H9 (cell line): ENCODE measurements around the gene EID1. TPM values are rescaled to one million over a fixed set of nuclear protein-coding genes. Genes with fewer than 3 reads are reported as not detected.

Experiments
- DNase-seq: peaks from one replicate; pipeline ENCODE4 v3.0.0-alpha.2; 2017
- H2AFZ ChIP-seq: one replicate; pipeline ENCODE4 v1.6.1; 2013; ENCODE audit warnings: mild to moderate bottlenecking, low read length, control low read depth, moderate library complexity
- H2AK5ac ChIP-seq: 2 replicates; pipeline ENCODE4 v1.6.1; 2013; ENCODE audit warnings: low read length, control low read depth, mixed read lengths; ENCODE audit not compliant: insufficient read length
- H2BK120ac ChIP-seq: one replicate; pipeline ENCODE4 v1.6.1; 2013; ENCODE audit warnings: low read depth, mild to moderate bottlenecking, low read length, control low read depth, inconsistent platforms; ENCODE audit not compliant: poor library complexity, severe bottlenecking
- H2BK12ac ChIP-seq: 2 replicates; pipeline ENCODE4 v1.6.1; 2013; ENCODE audit warnings: low read length, control low read depth, mixed read lengths, low read depth; ENCODE audit not compliant: insufficient read length
- H2BK15ac ChIP-seq: 2 replicates; pipeline ENCODE4 v1.6.1; 2013; ENCODE audit warnings: low read depth, low read length, control low read depth
- H2BK20ac ChIP-seq: one replicate; pipeline ENCODE4 v1.6.1; 2013; ENCODE audit warnings: low read depth, mild to moderate bottlenecking, low read length, control low read depth, inconsistent platforms; ENCODE audit not compliant: poor library complexity, severe bottlenecking
- H2BK5ac ChIP-seq: 2 replicates; pipeline ENCODE4 v1.6.1; 2013; ENCODE audit warnings: low read length, control low read depth, mixed read lengths; ENCODE audit not compliant: insufficient read length
- H3K14ac ChIP-seq: 2 replicates; pipeline ENCODE4 v1.6.1; 2013; ENCODE audit warnings: low read length, control low read depth; ENCODE audit not compliant: insufficient read depth
- H3K18ac ChIP-seq: 2 replicates; pipeline ENCODE4 v1.6.1; 2013; ENCODE audit warnings: low read depth, mild to moderate bottlenecking, mixed read lengths, low read length, control low read depth; ENCODE audit not compliant: insufficient read length
- H3K23ac ChIP-seq: 2 replicates; pipeline ENCODE4 v1.6.1; 2013; ENCODE audit warnings: low read length, control low read depth, mixed read lengths, low read depth; ENCODE audit not compliant: insufficient read length
- H3K23me2 ChIP-seq: 2 replicates; pipeline ENCODE4 v1.6.1; 2013; ENCODE audit warnings: low read depth, mild to moderate bottlenecking, mixed read lengths, low read length, control low read depth; ENCODE audit not compliant: insufficient read length, poor library complexity, severe bottlenecking
- H3K27ac ChIP-seq: 2 replicates; pipeline ENCODE4 v1.5.1; 2013; ENCODE audit warnings: low read length, control low read depth, mixed read lengths, low read depth; ENCODE audit not compliant: insufficient read length
- H3K27me3 ChIP-seq: 2 replicates; pipeline ENCODE4 v1.6.1; 2013; ENCODE audit warnings: low read length, control low read depth, inconsistent platforms; ENCODE audit not compliant: insufficient read depth
- H3K4ac ChIP-seq: 2 replicates; pipeline ENCODE4 v1.6.1; 2013; ENCODE audit warnings: low read depth, mild to moderate bottlenecking, control low read depth, inconsistent platforms, low read length, moderate library complexity
- H3K4me1 ChIP-seq: 2 replicates; pipeline ENCODE4 v1.6.1; 2013; ENCODE audit warnings: low read length, control low read depth, inconsistent platforms; ENCODE audit not compliant: insufficient read depth
- H3K4me2 ChIP-seq: 2 replicates; pipeline ENCODE4 v1.6.1; 2013; ENCODE audit warnings: low read length, control low read depth, mixed read lengths; ENCODE audit not compliant: insufficient read length, insufficient read depth
- H3K56ac ChIP-seq: 2 replicates; pipeline ENCODE4 v1.6.1; 2013; ENCODE audit warnings: low read depth, mild to moderate bottlenecking, mixed read lengths, low read length, control low read depth; ENCODE audit not compliant: insufficient read length
- H3K79me1 ChIP-seq: 2 replicates; pipeline ENCODE4 v1.6.1; 2013; ENCODE audit warnings: low read depth, mild to moderate bottlenecking, moderate library complexity, low read length, control low read depth, inconsistent platforms; ENCODE audit not compliant: insufficient read depth, poor library complexity, severe bottlenecking
- H3K79me2 ChIP-seq: 2 replicates; pipeline ENCODE4 v1.6.1; 2013; ENCODE audit warnings: low read length, control low read depth, inconsistent platforms; ENCODE audit not compliant: insufficient read depth
- H3K9ac ChIP-seq: 2 replicates; pipeline ENCODE4 v1.6.1; 2013; ENCODE audit warnings: low read length, control low read depth, mixed read lengths; ENCODE audit not compliant: insufficient read length; ENCODE audit errors: extremely low read depth
- H3K9me3 ChIP-seq: one replicate; pipeline ENCODE4 v1.6.1; 2013; ENCODE audit warnings: low read depth, low read length, inconsistent platforms; ENCODE audit not compliant: control insufficient read depth
- H3T11ph ChIP-seq: one replicate; pipeline ENCODE4 v1.6.1; 2013; ENCODE audit warnings: mild to moderate bottlenecking, low read length, control low read depth, inconsistent platforms
- H4K20me1 ChIP-seq: one replicate; pipeline ENCODE4 v1.6.1; 2013; ENCODE audit not compliant: control insufficient read depth, insufficient read length, insufficient read depth
- H4K5ac ChIP-seq: 2 replicates; pipeline ENCODE4 v1.6.1; 2013; ENCODE audit warnings: low read depth, mild to moderate bottlenecking, mixed read lengths, low read length, control low read depth; ENCODE audit not compliant: insufficient read length
- H4K8ac ChIP-seq: replicated peaks from 2 replicates; pipeline ENCODE4 v1.6.1; 2013; ENCODE audit warnings: low read length, control low read depth, mixed read lengths, low read depth; ENCODE audit not compliant: insufficient read length
- H4K91ac ChIP-seq: 2 replicates; pipeline ENCODE4 v1.6.1; 2013; ENCODE audit warnings: low read depth, mild to moderate bottlenecking, moderate library complexity, mixed read lengths, low read length, control low read depth; ENCODE audit not compliant: insufficient read length
- H3K27ac Mint-ChIP-seq, 3 experiments: 2 replicates in 2 of 3; 3 replicates in 1 of 3; pipeline ENCODE4 v1.8.0; 2020 to 2021; ENCODE audit warnings: mixed read lengths in 3 of 3, mild to moderate bottlenecking in 1 of 3, moderate library complexity in 1 of 3
- H3K27me3 Mint-ChIP-seq: 2 replicates; pipeline ENCODE4 v1.8.0; 2021; ENCODE audit warnings: low read depth, mild to moderate bottlenecking, moderate library complexity, mixed read lengths
- H3K36me3 Mint-ChIP-seq, 3 experiments: 2 replicates in 2 of 3; 3 replicates in 1 of 3; pipeline ENCODE4 v1.8.0; 2020 to 2021; ENCODE audit warnings: low read depth in 3 of 3, mixed read lengths in 3 of 3; ENCODE audit not compliant: insufficient read depth in 1 of 3
- H3K4me1 Mint-ChIP-seq, 2 experiments: 2 replicates each; pipeline ENCODE4 v1.8.0; 2020; ENCODE audit warnings: mixed read lengths in 2 of 2
- H3K4me3 Mint-ChIP-seq, 2 experiments: 2 replicates in 1 of 2; 3 replicates in 1 of 2; pipeline ENCODE4 v1.8.0; 2020 to 2021; ENCODE audit warnings: mild to moderate bottlenecking in 2 of 2, mixed read lengths in 2 of 2, moderate library complexity in 1 of 2
- H3K9me3 Mint-ChIP-seq, 2 experiments: 2 replicates in 1 of 2; 3 replicates in 1 of 2; pipeline ENCODE4 v1.8.0; 2020; ENCODE audit warnings: mild to moderate bottlenecking in 2 of 2, mixed read lengths in 2 of 2, moderate library complexity in 1 of 2
- CTCF ChIP-seq: fragments of 200-600 bp; sonication (generic); conservative IDR thresholded peaks from 3 replicates; pipeline ENCODE4 v1.8.0; 2021; ENCODE audit warnings: antibody characterized with exemption, mild to moderate bottlenecking
- WGBS: extraction: QIAGEN DNeasy Blood & Tissue Kit; methylation state at CpG from one replicate; pipeline ENCODE4 v1.1.7; 2013; ENCODE audit warnings: missing lambda C conversion rate, low lambda C conversion rate, mixed read lengths; ENCODE audit not compliant: insufficient read length; ENCODE audit errors: extremely low coverage; 5-methylcytosine and 5-hydroxymethylcytosine counted together
- total RNA-seq: library from RNA; stranded (reverse); gene quantifications from 2 replicates; pipeline ENCODE4 v1.2.1, GENCODE V29; 2021

Gene EID1
- total RNA-seq, 1 experiment from 2014 or later, result 113 TPM

GRCh38 chr15:48929661-48930060, 51.7 kb downstream of the EID1 start:
- DNase-seq, result no peak
- Histone ChIP-seq H3K23me2 (no peaks in the 10 kb centered on the region), H3K18ac (no peak overlapping the region), H4K20me1 (no peaks in the 10 kb centered on the region), H2BK120ac (no peak overlapping the region), H3K14ac (no peak overlapping the region; the same call in 1 of the 2 replicates), H3K4ac (no peak overlapping the region), H2BK12ac (no peak overlapping the region), H2AK5ac (no peak overlapping the region), H2BK5ac (no peak overlapping the region), H3K56ac (no peak overlapping the region), H4K91ac (no peak overlapping the region), H4K5ac (no peak overlapping the region), H2AFZ (no peak overlapping the region), H2BK15ac (no peak overlapping the region), H3K9me3 (no peaks in the 10 kb centered on the region), H3K79me1 (no peaks in the 10 kb centered on the region), H4K8ac (no peak overlapping the region), H3K4me1 (no peaks in the 10 kb centered on the region), H3K79me2 (no peaks in the 10 kb centered on the region), H3K9ac (no peak overlapping the region), H3K27me3 (no peaks in the 10 kb centered on the region), H3K23ac (no peak overlapping the region), H3K27ac (no peak overlapping the region), H3T11ph (no peak overlapping the region), H3K4me2 (no peak overlapping the region), H2BK20ac (no peak overlapping the region)
- no CpG with 5 or more reads among the region's 3 CpGs for WGBS
- no peak for TF ChIP-seq CTCF
- no peak overlapping the region for H3K4me3 Mint-ChIP-seq
- H3K27ac Mint-ChIP-seq, result no peak overlapping the region; a peak in 1 of 7 replicates
- no peaks in the 10 kb centered on the region for H3K9me3 Mint-ChIP-seq
- H3K27me3 Mint-ChIP-seq, result peaks cover 3% of the 10 kb centered on the region; the same call in 1 of the 2 replicates
- no peaks in the 10 kb centered on the region for H3K36me3 Mint-ChIP-seq
- no peaks in the 10 kb centered on the region; a peak in 1 of 4 replicates for H3K4me1 Mint-ChIP-seq

Other genes with a start within 250 kb of the EID1 start
- 3.6 and 4.9 TPM in 2 replicates for gene FBN1, start 232.4 kb upstream of the EID1 start, total RNA-seq
- gene CEP152, start 67.1 kb upstream of the EID1 start, total RNA-seq, result 10.9 TPM in 2 replicates
- gene SHC4, start 85.8 kb downstream of the EID1 start, total RNA-seq, result 0.26 and 0.55 TPM in 2 replicates
- gene SECISBP2L, start 168.3 kb downstream of the EID1 start, total RNA-seq, result 23.6 and 24.7 TPM in 2 replicates